HL-60 (cell line): ENCODE measurements around the gene ATP8A2.

Experiments used
- GABPA ChIP-seq: IDR thresholded peaks from 2 replicates; pipeline ENCODE4 v1.6.1; 2012; ENCODE audit warnings: low read depth
- POLR2AphosphoS5 ChIP-seq: IDR thresholded peaks from 2 replicates; pipeline ENCODE4 v1.6.1; 2012; ENCODE audit warnings: low read depth
- TF ChIP-seq, protein P1 (sequence below): IDR thresholded peaks from one replicate; pipeline ENCODE4 v1.5.1; 2011; ENCODE audit warnings: low read length, control low read depth, inconsistent platforms; ENCODE audit not compliant: insufficient read depth
- TF ChIP-seq, protein P2 (sequence below): IDR thresholded peaks from 2 replicates; pipeline ENCODE4 v1.6.1; 2012; ENCODE audit warnings: low read depth; ENCODE audit not compliant: insufficient replicate concordance

DNA sequence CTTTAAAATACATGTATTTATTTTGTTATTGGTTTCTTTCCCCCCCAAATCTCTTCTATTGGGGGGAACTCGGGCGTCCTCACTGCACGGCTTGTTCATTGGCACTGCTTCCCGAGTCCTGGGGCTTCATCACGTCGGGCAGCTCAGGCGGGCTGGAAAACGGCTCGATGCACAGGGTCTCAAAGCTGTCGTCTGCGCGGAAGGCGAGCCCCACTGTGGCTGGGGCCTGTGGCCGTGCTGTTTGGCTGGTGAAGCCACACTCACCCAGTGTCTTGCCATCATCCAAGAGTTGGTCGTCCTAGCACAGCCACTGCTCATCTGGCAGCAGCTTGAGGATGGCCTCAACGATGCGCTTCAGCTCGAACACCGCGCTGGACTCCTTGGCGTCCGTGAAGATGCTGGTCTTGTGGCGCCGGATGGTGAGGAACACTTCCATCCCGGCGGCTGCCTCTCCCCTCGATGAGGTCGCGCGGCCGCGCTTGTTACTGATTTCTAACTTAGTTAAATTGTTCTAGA, 6.0 kb upstream of the ATP8A2 start:
- TF ChIP-seq POLR2AphosphoS5 = no peak
- TF ChIP-seq, protein P1, sequence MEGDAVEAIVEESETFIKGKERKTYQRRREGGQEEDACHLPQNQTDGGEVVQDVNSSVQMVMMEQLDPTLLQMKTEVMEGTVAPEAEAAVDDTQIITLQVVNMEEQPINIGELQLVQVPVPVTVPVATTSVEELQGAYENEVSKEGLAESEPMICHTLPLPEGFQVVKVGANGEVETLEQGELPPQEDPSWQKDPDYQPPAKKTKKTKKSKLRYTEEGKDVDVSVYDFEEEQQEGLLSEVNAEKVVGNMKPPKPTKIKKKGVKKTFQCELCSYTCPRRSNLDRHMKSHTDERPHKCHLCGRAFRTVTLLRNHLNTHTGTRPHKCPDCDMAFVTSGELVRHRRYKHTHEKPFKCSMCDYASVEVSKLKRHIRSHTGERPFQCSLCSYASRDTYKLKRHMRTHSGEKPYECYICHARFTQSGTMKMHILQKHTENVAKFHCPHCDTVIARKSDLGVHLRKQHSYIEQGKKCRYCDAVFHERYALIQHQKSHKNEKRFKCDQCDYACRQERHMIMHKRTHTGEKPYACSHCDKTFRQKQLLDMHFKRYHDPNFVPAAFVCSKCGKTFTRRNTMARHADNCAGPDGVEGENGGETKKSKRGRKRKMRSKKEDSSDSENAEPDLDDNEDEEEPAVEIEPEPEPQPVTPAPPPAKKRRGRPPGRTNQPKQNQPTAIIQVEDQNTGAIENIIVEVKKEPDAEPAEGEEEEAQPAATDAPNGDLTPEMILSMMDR = no peak
- TF ChIP-seq GABPA = no peak
- TF ChIP-seq, protein P2, sequence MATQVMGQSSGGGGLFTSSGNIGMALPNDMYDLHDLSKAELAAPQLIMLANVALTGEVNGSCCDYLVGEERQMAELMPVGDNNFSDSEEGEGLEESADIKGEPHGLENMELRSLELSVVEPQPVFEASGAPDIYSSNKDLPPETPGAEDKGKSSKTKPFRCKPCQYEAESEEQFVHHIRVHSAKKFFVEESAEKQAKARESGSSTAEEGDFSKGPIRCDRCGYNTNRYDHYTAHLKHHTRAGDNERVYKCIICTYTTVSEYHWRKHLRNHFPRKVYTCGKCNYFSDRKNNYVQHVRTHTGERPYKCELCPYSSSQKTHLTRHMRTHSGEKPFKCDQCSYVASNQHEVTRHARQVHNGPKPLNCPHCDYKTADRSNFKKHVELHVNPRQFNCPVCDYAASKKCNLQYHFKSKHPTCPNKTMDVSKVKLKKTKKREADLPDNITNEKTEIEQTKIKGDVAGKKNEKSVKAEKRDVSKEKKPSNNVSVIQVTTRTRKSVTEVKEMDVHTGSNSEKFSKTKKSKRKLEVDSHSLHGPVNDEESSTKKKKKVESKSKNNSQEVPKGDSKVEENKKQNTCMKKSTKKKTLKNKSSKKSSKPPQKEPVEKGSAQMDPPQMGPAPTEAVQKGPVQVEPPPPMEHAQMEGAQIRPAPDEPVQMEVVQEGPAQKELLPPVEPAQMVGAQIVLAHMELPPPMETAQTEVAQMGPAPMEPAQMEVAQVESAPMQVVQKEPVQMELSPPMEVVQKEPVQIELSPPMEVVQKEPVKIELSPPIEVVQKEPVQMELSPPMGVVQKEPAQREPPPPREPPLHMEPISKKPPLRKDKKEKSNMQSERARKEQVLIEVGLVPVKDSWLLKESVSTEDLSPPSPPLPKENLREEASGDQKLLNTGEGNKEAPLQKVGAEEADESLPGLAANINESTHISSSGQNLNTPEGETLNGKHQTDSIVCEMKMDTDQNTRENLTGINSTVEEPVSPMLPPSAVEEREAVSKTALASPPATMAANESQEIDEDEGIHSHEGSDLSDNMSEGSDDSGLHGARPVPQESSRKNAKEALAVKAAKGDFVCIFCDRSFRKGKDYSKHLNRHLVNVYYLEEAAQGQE = no peak
